HCT116 (cell line): ENCODE results near the gene HPS1. TPM values are rescaled to one million over a fixed set of nuclear protein-coding genes. Genes with fewer than 3 reads are reported as not detected.

ENCODE experiments used
- ATAC-seq: fragments of 200-7000 bp; cut with Tn5 transposase; 2 replicates; pipeline ENCODE4 v1.9.1; 2020; ENCODE audit warnings: mild to moderate bottlenecking, moderate library complexity
- BruUV-seq: library from RNA; stranded (reverse); fragments of 400-500 nt; replicated peaks from 2 replicates; lab custom pipeline; 2021; lab: Mats Ljungman, UMichigan
- CTCF ChIA-PET: fragments of 300-600 bp; sonication (Branson Sonifier 250); formaldehyde crosslinking; loops from one replicate; lab custom pipeline; 2021; ENCODE audit warnings: antibody characterized with exemption; lab: Charles Lee
- POLR2A ChIA-PET: fragments of 300-600, 350-600 bp; sonication (Branson Sonifier 250); formaldehyde crosslinking; loops from one replicate; lab custom pipeline; 2021; ENCODE audit warnings: antibody characterized with exemption; lab: Charles Lee
- RAD21 ChIA-PET, 2 experiments: fragments of 300-600 bp; sonication (Branson Sonifier 250); formaldehyde crosslinking; loops; one replicate each; lab custom pipeline; 2023; ENCODE audit warnings: low total read pairs in 2 of 2; ENCODE audit not compliant: uncharacterized antibody in 2 of 2, unreplicated experiment in 2 of 2, low non-redundant PET in 1 of 2; lab: Charles Lee
- DNase-seq: peaks from one replicate; pipeline ENCODE4 v3.0.0-alpha.2; 2010; ENCODE audit warnings: low read depth, low spot score
- H2AFZ ChIP-seq: fragments of 200-600 bp; shearing (Covaris generic), sonication (generic); 2 replicates; pipeline ENCODE4 v1.6.1; 2017; ENCODE audit warnings: low read depth, mixed run types, mixed read lengths, antibody characterized with exemption, low read length; ENCODE audit not compliant: poor library complexity, severe bottlenecking
- H3K27ac ChIP-seq: 2 replicates; pipeline ENCODE4 v1.5.1; 2012; ENCODE audit warnings: low read depth, low read length
- H3K27me3 ChIP-seq: fragments of 200-600 bp; sonication (generic); 2 replicates; pipeline ENCODE4 v1.6.1; 2016; ENCODE audit warnings: mixed run types, low read length, mixed read lengths; ENCODE audit not compliant: insufficient read depth
- H3K36me3 ChIP-seq, 2 experiments: fragments of 200-500 bp in 1 of 2; fragments of 200-600 bp in 1 of 2; sonication (Bioruptor generic) in 1 of 2; sonication (generic) in 1 of 2; 2 replicates each; pipeline versions ENCODE4 v1.5.1 to v1.6.1; 2014 to 2016; ENCODE audit warnings: low read length in 2 of 2, inconsistent platforms in 1 of 2, mixed read lengths in 1 of 2, mixed run types in 1 of 2; ENCODE audit not compliant: insufficient read depth in 2 of 2, control insufficient read depth in 1 of 2
- H3K4me1 ChIP-seq, 2 experiments: fragments of 200-600 bp in 1 of 2; sonication (generic) in 1 of 2; 2 replicates each; pipeline versions ENCODE4 v1.5.1 to v1.6.1; 2012 to 2017; ENCODE audit warnings: low read length in 2 of 2, inconsistent platforms in 1 of 2, mild to moderate bottlenecking in 1 of 2, mixed read lengths in 1 of 2, mixed run types in 1 of 2, moderate library complexity in 1 of 2; ENCODE audit not compliant: insufficient read depth in 2 of 2, control insufficient read depth in 1 of 2
- H3K4me2 ChIP-seq: fragments of 200-600 bp; sonication (generic); 2 replicates; pipeline ENCODE4 v1.6.1; 2017; ENCODE audit warnings: mixed run types, low read length, mixed read lengths
- H3K4me3 ChIP-seq, 2 experiments: fragments of 200-600 bp in 1 of 2; sonication (generic) in 1 of 2; replicated peaks in 1 of 2; 2 replicates each; pipeline ENCODE4 v1.5.1; 2011 to 2016; ENCODE audit warnings: low read length in 2 of 2, control low read depth in 1 of 2, low read depth in 1 of 2, mild to moderate bottlenecking in 1 of 2, mixed read lengths in 1 of 2, mixed run types in 1 of 2
- H3K79me2 ChIP-seq: fragments of 200-600 bp; sonication (generic); 2 replicates; pipeline ENCODE4 v1.6.1; 2017; ENCODE audit warnings: mild to moderate bottlenecking, mixed run types, low read length, moderate library complexity, mixed read lengths; ENCODE audit not compliant: insufficient read depth
- H3K9ac ChIP-seq: fragments of 200-600 bp; sonication (generic); 2 replicates; pipeline ENCODE4 v1.6.1; 2016; ENCODE audit warnings: low read length, mixed read lengths
- H3K9me2 ChIP-seq: fragments of 200-600 bp; sonication (generic), shearing (Covaris generic); 2 replicates; pipeline ENCODE4 v1.6.1; 2017; ENCODE audit warnings: mixed run types, mild to moderate bottlenecking, moderate library complexity; ENCODE audit not compliant: insufficient read depth
- H3K9me3 ChIP-seq, 2 experiments: fragments of 200-500 bp in 1 of 2; fragments of 200-600 bp in 1 of 2; sonication (Bioruptor generic) in 1 of 2; sonication (generic) in 1 of 2; 2 replicates each; pipeline ENCODE4 v1.6.1; 2014 to 2017; ENCODE audit warnings: low read length in 2 of 2, mixed read lengths in 2 of 2, inconsistent platforms in 1 of 2, low read depth in 1 of 2, mild to moderate bottlenecking in 1 of 2, mixed run types in 1 of 2, moderate library complexity in 1 of 2; ENCODE audit not compliant: control insufficient read depth in 1 of 2, insufficient read depth in 1 of 2
- H4K20me1 ChIP-seq: fragments of 200-600 bp; sonication (generic), shearing (Covaris generic); 2 replicates; pipeline ENCODE4 v1.6.1; 2017; ENCODE audit warnings: mixed run types, mild to moderate bottlenecking, moderate library complexity; ENCODE audit not compliant: insufficient read depth
- JUND ChIP-seq: IDR thresholded peaks from 2 replicates; pipeline ENCODE4 v1.6.1; 2012
- MAX ChIP-seq: IDR thresholded peaks from 2 replicates; pipeline ENCODE4 v1.6.1; 2012
- REST ChIP-seq: IDR thresholded peaks from 2 replicates; pipeline ENCODE4 v1.6.1; 2012; ENCODE audit warnings: low read depth
- YY1 ChIP-seq: IDR thresholded peaks from 2 replicates; pipeline ENCODE4 v1.6.1; 2011; ENCODE audit warnings: low read length, low read depth, moderate library complexity, mild to moderate bottlenecking; ENCODE audit not compliant: insufficient replicate concordance; ENCODE audit errors: extremely low read depth
- ZBTB33 ChIP-seq: IDR thresholded peaks from 2 replicates; pipeline ENCODE4 v1.6.1; 2011; ENCODE audit warnings: mild to moderate bottlenecking, low read length, moderate library complexity; ENCODE audit not compliant: insufficient replicate concordance; ENCODE audit errors: extremely low read depth
- ZNF274 ChIP-seq: fragments of 200-500 bp; sonication (Bioruptor generic); IDR thresholded peaks from 2 replicates; pipeline ENCODE4 v1.6.1; 2014; ENCODE audit warnings: mild to moderate bottlenecking, low read depth, low read length, inconsistent platforms
- intact Hi-C: fragments of 100-400 bp; cut with micrococcal nuclease; formaldehyde crosslinking; loops from 2 replicates; pipeline ENCODE4 v1.10.0; 2022
- total RNA-seq: library from RNA; stranded (reverse); gene quantifications from one replicate; pipeline ENCODE4 v1.2.1, GENCODE V29; 2021; ENCODE audit not compliant: unreplicated experiment

HPS1 gene
- total RNA-seq, 1 experiment from 2014 or later = 64.3 TPM

GRCh38 chr10:98419469-98420261, 27.1 kb downstream of the HPS1 start:
- H3K4me2 ChIP-seq = no peak overlapping the region
- no peak overlapping the region for H3K4me3 ChIP-seq
- DNase-seq (no peak), ATAC-seq (no peak)
- peaks cover 0 to 3% of the 10 kb centered on the region in 2 experiments; a peak in 1 of 4 replicates for H3K36me3 ChIP-seq
- no peak overlapping the region for H3K27ac ChIP-seq
- CTCF ChIA-PET = no interaction called here
- BruUV-seq = no TSS peak
- H2AFZ ChIP-seq = no peak overlapping the region
- H4K20me1 ChIP-seq = no peaks in the 10 kb centered on the region
- H3K4me1 ChIP-seq = peaks cover 9 to 14% of the 10 kb centered on the region in 2 experiments
- POLR2A ChIA-PET = no interaction called here
- intact Hi-C loops = loop anchor here (10.0 kb wide), 1 partner anchor 155 kb away; the partner anchor contains the start of gene LOXL4
- RAD21 ChIA-PET = no interaction called here
- H3K27me3 ChIP-seq = no peaks in the 10 kb centered on the region
- TF ChIP-seq JUND (no peak), ZNF274 (no peak), ZBTB33 (no peak), MAX (no peak), REST (no peak), YY1 (no peak)
- no peaks in the 10 kb centered on the region for H3K9me2 ChIP-seq
- H3K9me3 ChIP-seq = no peaks in the 10 kb centered on the region
- H3K9ac ChIP-seq = no peak overlapping the region
- H3K79me2 ChIP-seq = no peaks in the 10 kb centered on the region
